Activated naive CD8-positive, alpha-beta T cell treated with anti-CD3 and anti-CD28 coated beads for 36 hours (primary cell): ENCODE measurements around the gene SPAG9. TPM values are rescaled to one million over a fixed set of nuclear protein-coding genes. Genes with fewer than 3 reads are reported as not detected.

Source experiments
- DNase-seq: peaks from one replicate; pipeline ENCODE4 v3.0.0; 2021
- H3K27ac Mint-ChIP-seq: one replicate; pipeline ENCODE4 v1.8.0; 2022; ENCODE audit warnings: mild to moderate bottlenecking, moderate library complexity, mixed read lengths
- H3K27me3 Mint-ChIP-seq: one replicate; pipeline ENCODE4 v1.8.0; 2022; ENCODE audit warnings: mild to moderate bottlenecking, mixed read lengths
- H3K36me3 Mint-ChIP-seq: one replicate; pipeline ENCODE4 v1.8.0; 2021; ENCODE audit warnings: mild to moderate bottlenecking, mixed read lengths
- H3K4me1 Mint-ChIP-seq: one replicate; pipeline ENCODE4 v1.8.0; 2021; ENCODE audit warnings: mixed read lengths
- H3K4me3 Mint-ChIP-seq: one replicate; pipeline ENCODE4 v1.8.0; 2022; ENCODE audit warnings: mild to moderate bottlenecking, moderate library complexity, mixed read lengths
- H3K9me3 Mint-ChIP-seq: one replicate; pipeline ENCODE4 v1.8.0; 2022; ENCODE audit warnings: mixed read lengths
- total RNA-seq, 2 experiments: library from RNA; stranded (reverse); gene quantifications; one replicate each; pipeline ENCODE4 v1.2.3, GENCODE V29; 2021

Gene SPAG9
- total RNA-seq, 2 experiments from 2014 or later, result 27.4 to 30.2 TPM

GRCh38 chr17:51014129-51014528 lies 106.5 kb downstream of the SPAG9 start:
- no peak for DNase-seq
- H3K4me1 Mint-ChIP-seq, result no peaks in the 10 kb centered on the region
- no peaks in the 10 kb centered on the region for H3K27me3 Mint-ChIP-seq
- no peaks in the 10 kb centered on the region for H3K9me3 Mint-ChIP-seq
- H3K4me3 Mint-ChIP-seq, result no peak overlapping the region
- H3K36me3 Mint-ChIP-seq, result peaks cover 3% of the 10 kb centered on the region
- H3K27ac Mint-ChIP-seq, result no peak overlapping the region

GRCh38 chr17:51013322-51013721 lies 107.3 kb downstream of the SPAG9 start:
- Mint-ChIP-seq H3K27me3 (no peaks in the 10 kb centered on the region), H3K4me1 (no peaks in the 10 kb centered on the region), H3K27ac (no peak overlapping the region), H3K36me3 (peaks cover 3% of the 10 kb centered on the region), H3K9me3 (no peaks in the 10 kb centered on the region), H3K4me3 (no peak overlapping the region)
- no peak for DNase-seq

- Mint-ChIP-seq H3K9me3 (no peaks in the 10 kb centered on the region), H3K4me1 (no peaks in the 10 kb centered on the region), H3K27me3 (no peaks in the 10 kb centered on the region), H3K36me3 (peaks cover 3% of the 10 kb centered on the region), H3K27ac (no peak overlapping the region), H3K4me3 (no peak overlapping the region)
- DNase-seq, result no peak
Measured at GRCh38 chr17:51012538-51012937, 108.1 kb downstream of the SPAG9 start.

- Mint-ChIP-seq H3K36me3 (no peaks in the 10 kb centered on the region), H3K27ac (no peak overlapping the region), H3K27me3 (no peaks in the 10 kb centered on the region), H3K9me3 (no peaks in the 10 kb centered on the region), H3K4me1 (no peaks in the 10 kb centered on the region), H3K4me3 (no peak overlapping the region)
- no peak for DNase-seq
Measured at GRCh38 chr17:51010173-51010675, 110.4 kb downstream of the SPAG9 start.

GRCh38 chr17:51006601-51007000 lies 114.1 kb downstream of the SPAG9 start:
- no peak overlapping the region for H3K27ac Mint-ChIP-seq
- H3K4me3 Mint-ChIP-seq, result no peak overlapping the region
- no peaks in the 10 kb centered on the region for H3K9me3 Mint-ChIP-seq
- no peaks in the 10 kb centered on the region for H3K4me1 Mint-ChIP-seq
- H3K36me3 Mint-ChIP-seq, result peaks cover 2% of the 10 kb centered on the region
- no peak for DNase-seq
- no peaks in the 10 kb centered on the region for H3K27me3 Mint-ChIP-seq

- DNase-seq, result no peak
- Mint-ChIP-seq H3K4me3 (no peak overlapping the region), H3K27ac (no peak overlapping the region), H3K4me1 (no peaks in the 10 kb centered on the region), H3K36me3 (peaks cover 2% of the 10 kb centered on the region), H3K27me3 (no peaks in the 10 kb centered on the region), H3K9me3 (no peaks in the 10 kb centered on the region)
Measured at GRCh38 chr17:51005768-51006167, 114.9 kb downstream of the SPAG9 start.

GRCh38 chr17:51004249-51004648 lies 116.4 kb downstream of the SPAG9 start:
- Mint-ChIP-seq H3K27me3 (no peaks in the 10 kb centered on the region), H3K27ac (no peak overlapping the region), H3K4me1 (no peaks in the 10 kb centered on the region), H3K4me3 (no peak overlapping the region), H3K9me3 (no peaks in the 10 kb centered on the region), H3K36me3 (peaks cover 2% of the 10 kb centered on the region)
- DNase-seq, result no peak

GRCh38 chr17:51000835-51001638 lies 119.6 kb downstream of the SPAG9 start:
- no peaks in the 10 kb centered on the region for H3K27me3 Mint-ChIP-seq
- H3K36me3 Mint-ChIP-seq, result peaks cover 10% of the 10 kb centered on the region
- H3K9me3 Mint-ChIP-seq, result no peaks in the 10 kb centered on the region
- no peak overlapping the region for H3K4me3 Mint-ChIP-seq
- DNase-seq, result no peak
- no peak overlapping the region for H3K27ac Mint-ChIP-seq
- H3K4me1 Mint-ChIP-seq, result no peaks in the 10 kb centered on the region

GRCh38 chr17:50995668-50996067 lies 125.0 kb downstream of the SPAG9 start:
- H3K9me3 Mint-ChIP-seq, result no peaks in the 10 kb centered on the region
- no peak for DNase-seq
- peaks cover 18% of the 10 kb centered on the region for H3K36me3 Mint-ChIP-seq
- H3K4me1 Mint-ChIP-seq, result no peaks in the 10 kb centered on the region
- no peak overlapping the region for H3K4me3 Mint-ChIP-seq
- no peak overlapping the region for H3K27ac Mint-ChIP-seq
- H3K27me3 Mint-ChIP-seq, result no peaks in the 10 kb centered on the region

GRCh38 chr17:50993544-50993943 lies 127.1 kb downstream of the SPAG9 start:
- no peak overlapping the region for H3K4me3 Mint-ChIP-seq
- H3K27me3 Mint-ChIP-seq, result no peaks in the 10 kb centered on the region
- no peak overlapping the region for H3K27ac Mint-ChIP-seq
- no peaks in the 10 kb centered on the region for H3K9me3 Mint-ChIP-seq
- H3K36me3 Mint-ChIP-seq, result peaks cover 24% of the 10 kb centered on the region
- no peaks in the 10 kb centered on the region for H3K4me1 Mint-ChIP-seq
- no peak for DNase-seq

GRCh38 chr17:50989149-50989548 lies 131.5 kb downstream of the SPAG9 start:
- H3K27ac Mint-ChIP-seq, result no peak overlapping the region
- H3K36me3 Mint-ChIP-seq, result peaks cover 18% of the 10 kb centered on the region
- H3K9me3 Mint-ChIP-seq, result no peaks in the 10 kb centered on the region
- no peaks in the 10 kb centered on the region for H3K27me3 Mint-ChIP-seq
- no peak for DNase-seq
- no peak overlapping the region for H3K4me3 Mint-ChIP-seq
- no peaks in the 10 kb centered on the region for H3K4me1 Mint-ChIP-seq

GRCh38 chr17:50988427-50988826 lies 132.2 kb downstream of the SPAG9 start:
- DNase-seq, result no peak
- peaks cover 15% of the 10 kb centered on the region for H3K36me3 Mint-ChIP-seq

GRCh38 chr17:50986989-50987660 lies 133.5 kb downstream of the SPAG9 start:
- DNase-seq, result no peak
- H3K36me3 Mint-ChIP-seq, result peaks cover 11% of the 10 kb centered on the region
- no peaks in the 10 kb centered on the region for H3K4me1 Mint-ChIP-seq
- no peaks in the 10 kb centered on the region for H3K27me3 Mint-ChIP-seq
- no peak overlapping the region for H3K27ac Mint-ChIP-seq
- H3K9me3 Mint-ChIP-seq, result no peaks in the 10 kb centered on the region
- no peak overlapping the region for H3K4me3 Mint-ChIP-seq

More at GRCh38 chr17:50988427-50988826, 132.2 kb downstream of the SPAG9 start:
- no peaks in the 10 kb centered on the region for H3K4me1 Mint-ChIP-seq
- no peak overlapping the region for H3K27ac Mint-ChIP-seq
- no peak overlapping the region for H3K4me3 Mint-ChIP-seq
- H3K9me3 Mint-ChIP-seq, result no peaks in the 10 kb centered on the region
- no peaks in the 10 kb centered on the region for H3K27me3 Mint-ChIP-seq

- Mint-ChIP-seq H3K36me3 (peaks cover 16% of the 10 kb centered on the region), H3K9me3 (no peaks in the 10 kb centered on the region), H3K4me3 (no peak overlapping the region), H3K27me3 (no peaks in the 10 kb centered on the region), H3K27ac (no peak overlapping the region), H3K4me1 (peaks cover 10% of the 10 kb centered on the region)
- DNase-seq, result no peak
Measured at GRCh38 chr17:50981279-50981678, 139.4 kb downstream of the SPAG9 start.

- H3K4me1 Mint-ChIP-seq, result peaks cover 10% of the 10 kb centered on the region
- no peaks in the 10 kb centered on the region for H3K9me3 Mint-ChIP-seq
- DNase-seq, result no peak
- no peak overlapping the region for H3K27ac Mint-ChIP-seq
- no peak overlapping the region for H3K4me3 Mint-ChIP-seq
- peaks cover 16% of the 10 kb centered on the region for H3K36me3 Mint-ChIP-seq
- no peaks in the 10 kb centered on the region for H3K27me3 Mint-ChIP-seq
Measured at GRCh38 chr17:50979524-50979927, 141.1 kb downstream of the SPAG9 start.
